Breast epithelium (tissue), 4 donors: ENCODE results near the gene HNRNPH1. TPM values are rescaled to one million over a fixed set of nuclear protein-coding genes. Genes with fewer than 3 reads are reported as not detected.

Experiments
- DNase-seq, 2 donors: peaks; one replicate each; pipeline ENCODE4 v3.0.0-alpha.2; 2019; ENCODE audit warnings: low spot score in 2 of 2
- H3K27ac ChIP-seq, 2 donors: fragments of 200-600 bp; sonication (generic) in 1 of 2; one replicate each; pipeline ENCODE4 v1.5.1; 2016 to 2019; ENCODE audit warnings: mild to moderate bottlenecking in 1 of 2
- H3K27me3 ChIP-seq, 2 donors: fragments of 200-600 bp; sonication (generic) in 1 of 2; one replicate each; pipeline versions ENCODE4 v1.5.1 to v1.6.0; 2017 to 2019; ENCODE audit warnings: control low read depth in 1 of 2, mild to moderate bottlenecking in 1 of 2
- H3K36me3 ChIP-seq: fragments of 200-600 bp; one replicate; pipeline ENCODE4 v1.5.1; 2019
- H3K4me1 ChIP-seq, 2 donors: fragments of 200-600 bp; sonication (generic); one replicate each; pipeline ENCODE4 v1.5.1; 2016 to 2019; ENCODE audit warnings: control low read depth in 1 of 2
- H3K4me3 ChIP-seq, 3 donors: fragments of 200-600 bp; sonication (generic); 1 replicate in 2 of 3; 2 replicates in 1 of 3; pipeline ENCODE4 v1.5.1; 2016 to 2019; ENCODE audit warnings: mild to moderate bottlenecking in 3 of 3, moderate library complexity in 2 of 3
- H3K9me3 ChIP-seq, 2 donors: fragments of 200-600 bp; sonication (generic) in 1 of 2; one replicate each; pipeline ENCODE4 v1.5.1; 2016 to 2019; ENCODE audit warnings: control low read depth in 1 of 2
- CTCF ChIP-seq, 3 donors: fragments of 450-650 bp; IDR thresholded peaks; one replicate each; pipeline ENCODE4 v1.5.1; 2016 to 2017; ENCODE audit warnings: antibody characterized with exemption in 3 of 3, mild to moderate bottlenecking in 3 of 3, moderate library complexity in 3 of 3
- POLR2A ChIP-seq: fragments of 450-650 bp; IDR thresholded peaks from one replicate; pipeline ENCODE4 v1.6.1; 2016; ENCODE audit warnings: antibody characterized with exemption, mild to moderate bottlenecking, moderate library complexity
- POLR2AphosphoS5 ChIP-seq, 3 donors: sonication (generic); formaldehyde crosslinking; IDR thresholded peaks; one replicate each; pipeline ENCODE4 v1.6.1; 2017; ENCODE audit warnings: antibody characterized with exemption in 3 of 3
- intact Hi-C: fragments of 100-400 bp; cut with DNase I; formaldehyde crosslinking; loops from one replicate; pipeline ENCODE4 v1.15.1; 2023; ENCODE audit warnings: low total_unique reads
- total RNA-seq, 3 donors: library from RNA; depleted of rRNA; stranded (reverse); fragments of >200 nt; gene quantifications; one replicate each; pipeline ENCODE4 v1.1.0, GENCODE V29; 2016

HNRNPH1 gene
- total RNA-seq, 3 donors from 2014 or later = 577 to 931 (median 621) TPM

- Histone ChIP-seq H3K4me3 (no peak overlapping the region), H3K36me3 (peaks cover 23% of the 10 kb centered on the region), H3K27me3 (no peaks in the 10 kb centered on the region), H3K27ac (no peak overlapping the region), H3K4me1 (no peaks in the 10 kb centered on the region), H3K9me3 (no peaks in the 10 kb centered on the region)
- TF ChIP-seq POLR2A (no peak), CTCF (IDR thresholded peaks at IDR 0.05) (no peak), POLR2AphosphoS5 (IDR thresholded peaks at IDR 0.05) (no peak)
- intact Hi-C loops = no loop called here
- no peak for DNase-seq
Measured at GRCh38 chr5:179599973-179600372, 23.5 kb downstream of the HNRNPH1 start.

GRCh38 chr5:179599566-179599965 lies 23.9 kb downstream of the HNRNPH1 start:
- Histone ChIP-seq H3K4me3 (no peak overlapping the region), H3K27ac (no peak overlapping the region), H3K27me3 (no peaks in the 10 kb centered on the region), H3K4me1 (no peaks in the 10 kb centered on the region), H3K36me3 (peaks cover 23% of the 10 kb centered on the region), H3K9me3 (no peaks in the 10 kb centered on the region)
- no peak for DNase-seq
- no peak for TF ChIP-seq POLR2A
- TF ChIP-seq CTCF (IDR thresholded peaks at IDR 0.05) = no peak
- no peak for TF ChIP-seq POLR2AphosphoS5 (IDR thresholded peaks at IDR 0.05)
- intact Hi-C loops = no loop called here

- Histone ChIP-seq H3K27ac (no peak overlapping the region), H3K4me1 (no peaks in the 10 kb centered on the region), H3K36me3 (peaks cover 23% of the 10 kb centered on the region), H3K27me3 (no peaks in the 10 kb centered on the region), H3K9me3 (no peaks in the 10 kb centered on the region), H3K4me3 (no peak overlapping the region)
- TF ChIP-seq POLR2A (no peak), POLR2AphosphoS5 (IDR thresholded peaks at IDR 0.05) (no peak), CTCF (IDR thresholded peaks at IDR 0.05) (no peak)
- intact Hi-C loops = no loop called here
- DNase-seq = no peak
Measured at GRCh38 chr5:179599100-179599499, 24.4 kb downstream of the HNRNPH1 start.

- no peak overlapping the region for H3K27ac ChIP-seq
- no peaks in the 10 kb centered on the region for H3K9me3 ChIP-seq
- H3K4me3 ChIP-seq = no peak overlapping the region
- no peaks in the 10 kb centered on the region for H3K4me1 ChIP-seq
- H3K27me3 ChIP-seq = no peaks in the 10 kb centered on the region
- intact Hi-C loops = no loop called here
- peaks cover 18% of the 10 kb centered on the region for H3K36me3 ChIP-seq
- TF ChIP-seq CTCF (IDR thresholded peaks at IDR 0.05) (no peak), POLR2AphosphoS5 (IDR thresholded peaks at IDR 0.05) (no peak)
- DNase-seq = no peak
Measured at GRCh38 chr5:179596421-179596820, 27.1 kb downstream of the HNRNPH1 start.

GRCh38 chr5:179595916-179596315 lies 27.6 kb downstream of the HNRNPH1 start:
- H3K36me3 ChIP-seq = peaks cover 18% of the 10 kb centered on the region
- no peaks in the 10 kb centered on the region for H3K9me3 ChIP-seq
- TF ChIP-seq POLR2AphosphoS5 (IDR thresholded peaks at IDR 0.05) (no peak), CTCF (IDR thresholded peaks at IDR 0.05) (no peak), POLR2A (no peak)
- DNase-seq = no peak
- no peaks in the 10 kb centered on the region for H3K27me3 ChIP-seq
- H3K4me3 ChIP-seq = no peak overlapping the region
- H3K4me1 ChIP-seq = no peaks in the 10 kb centered on the region
- intact Hi-C loops = no loop called here
- H3K27ac ChIP-seq = no peak overlapping the region
